UCSD-AML1 (cell line): Measurements from ENCODE around the gene DIP2A.
"Not testable (repeated sequence)": the region's sequence is repeated elsewhere in the genome, so short reads cannot be mapped to it uniquely, and the experiment has no call there.

Experiments
- DNase-seq: peaks from one replicate; lab custom pipeline; 2025; ENCODE audit not compliant: unreplicated experiment; lab: John Stamatoyannopoulos, UW

The DIP2A gene

GRCh38 chr21:46518983-46519583 is 60.4 kb downstream of the DIP2A start:
- no peak for DNase-seq

- DNase-seq: not testable (repeated sequence)
Measured at GRCh38 chr21:46527393-46527792, 68.7 kb downstream of the DIP2A start.

- no peak for DNase-seq
Measured at GRCh38 chr21:46527801-46528200, 69.1 kb downstream of the DIP2A start.

- no peak for DNase-seq
Measured at GRCh38 chr21:46532080-46532479, 73.4 kb downstream of the DIP2A start.

GRCh38 chr21:46537026-46537425 is 78.3 kb downstream of the DIP2A start:
- no peak for DNase-seq

- no peak for DNase-seq
Measured at GRCh38 chr21:46538262-46538661, 79.6 kb downstream of the DIP2A start.

GRCh38 chr21:46538851-46539666 is 80.4 kb downstream of the DIP2A start:
- no peak for DNase-seq

GRCh38 chr21:46540087-46540710 is 81.5 kb downstream of the DIP2A start:
- DNase-seq: no peak

GRCh38 chr21:46542588-46543124 is 84.0 kb downstream of the DIP2A start:
- DNase-seq: no peak

GRCh38 chr21:46543306-46543705 is 84.6 kb downstream of the DIP2A start:
- DNase-seq: no peak

- DNase-seq: no peak
Measured at GRCh38 chr21:46544003-46544402, 85.3 kb downstream of the DIP2A start.

GRCh38 chr21:46544824-46545223 is 86.1 kb downstream of the DIP2A start:
- no peak for DNase-seq

GRCh38 chr21:46545363-46545762 is 86.7 kb downstream of the DIP2A start:
- no peak for DNase-seq

GRCh38 chr21:46545911-46546310 is 87.2 kb downstream of the DIP2A start:
- DNase-seq: no peak

GRCh38 chr21:46546799-46547198 is 88.1 kb downstream of the DIP2A start:
- DNase-seq: no peak

GRCh38 chr21:46549650-46550049 is 91.0 kb downstream of the DIP2A start:
- no peak for DNase-seq

GRCh38 chr21:46550116-46550941 is 91.6 kb downstream of the DIP2A start:
- DNase-seq: no peak

GRCh38 chr21:46551636-46552241 is 93.0 kb downstream of the DIP2A start:
- DNase-seq: peak; percentile 59

GRCh38 chr21:46552274-46552673 is 93.6 kb downstream of the DIP2A start:
- DNase-seq: no peak

GRCh38 chr21:46552865-46553379 is 94.2 kb downstream of the DIP2A start:
- no peak for DNase-seq
